ENCODE data around the gene SLCO4A1. TPM values are rescaled to one million over a fixed set of nuclear protein-coding genes. Genes with fewer than 3 reads are reported as not detected.

Gene SLCO4A1
- total and polyA plus RNA-seq, 2 experiments from 2014 or later = 0.15 to 1.0 TPM

GRCh38 chr20:62658593-62659178 lies 16.4 kb downstream of the SLCO4A1 start:
- no peaks in the 10 kb centered on the region for H3K36me3 ChIP-seq
- no peak overlapping the region for H3K27ac ChIP-seq
- H3K4me1 ChIP-seq (ENCODE audit: low read depth) = peaks cover 6% of the 10 kb centered on the region
- no peak for DNase-seq (ENCODE audit: low read depth in 1 of 2, low spot score in 1 of 2)
- H3K9me3 ChIP-seq (ENCODE audit: low read depth) = no peaks in the 10 kb centered on the region
- no peaks in the 10 kb centered on the region for H3K27me3 ChIP-seq
- H3K4me3 ChIP-seq = no peak overlapping the region
- TF ChIP-seq CTCF (IDR thresholded peaks at IDR 0.05; ENCODE audit: low read depth, low read length) = no peak

DNA sequence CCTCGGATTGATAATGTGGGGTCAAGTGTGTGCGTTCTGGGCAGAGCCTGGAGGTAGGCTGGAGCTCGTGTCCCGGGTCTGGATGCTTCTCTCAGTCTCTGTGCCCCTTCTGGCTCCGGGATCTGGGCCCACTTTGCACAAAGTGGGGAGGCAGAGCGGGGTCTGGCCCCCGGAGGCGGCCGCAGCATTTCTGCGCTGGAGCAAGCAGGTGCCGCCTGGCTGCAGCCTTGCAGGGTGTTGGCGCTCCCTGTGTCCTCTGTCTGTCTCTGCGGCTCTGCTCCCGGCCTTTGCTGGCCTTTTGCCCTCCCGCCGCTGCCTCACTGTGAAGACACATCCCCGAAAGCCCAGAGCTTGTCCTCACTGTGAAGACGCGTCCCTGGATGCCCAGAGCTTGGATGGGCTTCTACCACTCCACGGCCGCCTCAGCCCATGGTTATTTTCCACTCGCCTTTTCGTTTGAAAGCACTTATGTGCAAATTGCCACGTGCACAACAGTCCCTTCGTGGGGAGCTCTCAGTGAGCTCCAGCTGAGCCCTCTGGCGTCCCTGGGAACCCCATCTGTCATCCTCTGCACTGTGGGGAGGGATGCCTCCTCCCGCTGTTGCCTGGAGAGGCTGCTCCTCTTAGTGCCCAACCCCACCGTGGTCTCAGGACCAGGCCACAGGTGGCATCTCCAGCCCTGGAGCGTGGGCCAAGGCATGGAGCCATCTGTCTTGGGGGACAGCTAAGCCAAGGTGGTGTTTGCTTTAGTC lies 17.4 kb downstream of the SLCO4A1 start:
- H3K27me3 ChIP-seq = no peaks in the 10 kb centered on the region
- H3K4me1 ChIP-seq (ENCODE audit: low read depth) = peaks cover 6% of the 10 kb centered on the region
- no peak for DNase-seq (ENCODE audit: low read depth in 1 of 2, low spot score in 1 of 2)
- no peak overlapping the region for H3K4me3 ChIP-seq
- no peak for TF ChIP-seq CTCF (IDR thresholded peaks at IDR 0.05; ENCODE audit: low read depth, low read length)
- no peak overlapping the region for H3K27ac ChIP-seq
- H3K36me3 ChIP-seq = no peaks in the 10 kb centered on the region
- H3K9me3 ChIP-seq (ENCODE audit: low read depth) = no peaks in the 10 kb centered on the region

DNA sequence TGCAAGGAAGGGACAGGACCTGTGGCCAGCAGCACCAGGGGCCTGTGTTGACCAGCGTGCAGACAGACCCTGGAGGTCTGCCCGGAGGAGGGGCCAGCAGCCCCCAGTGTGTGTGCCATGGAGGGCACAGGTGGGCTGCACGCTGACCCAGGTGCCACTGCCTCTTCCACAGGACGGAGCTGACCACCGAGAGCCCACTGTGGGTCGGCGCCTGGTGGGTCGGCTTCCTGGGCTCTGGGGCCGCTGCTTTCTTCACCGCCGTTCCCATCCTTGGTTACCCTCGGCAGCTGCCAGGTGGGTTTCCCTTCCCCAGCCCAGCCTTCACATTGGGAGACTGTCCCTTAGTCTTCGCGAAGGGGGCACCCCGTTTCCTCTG lies 17.9 kb downstream of the SLCO4A1 start:
- no peak for TF ChIP-seq CTCF (IDR thresholded peaks at IDR 0.05; ENCODE audit: low read depth, low read length)
- no peaks in the 10 kb centered on the region for H3K9me3 ChIP-seq (ENCODE audit: low read depth)
- no peaks in the 10 kb centered on the region for H3K27me3 ChIP-seq
- no peaks in the 10 kb centered on the region for H3K36me3 ChIP-seq
- H3K27ac ChIP-seq = no peak overlapping the region
- H3K4me1 ChIP-seq (ENCODE audit: low read depth) = peaks cover 6% of the 10 kb centered on the region
- H3K4me3 ChIP-seq = no peak overlapping the region
- no peak for DNase-seq (ENCODE audit: low read depth in 1 of 2, low spot score in 1 of 2)

- Histone ChIP-seq H3K4me1 (ENCODE audit: low read depth) (peaks cover 6% of the 10 kb centered on the region), H3K27me3 (no peaks in the 10 kb centered on the region), H3K9me3 (ENCODE audit: low read depth) (no peaks in the 10 kb centered on the region), H3K4me3 (no peak overlapping the region), H3K27ac (no peak overlapping the region), H3K36me3 (no peaks in the 10 kb centered on the region)
- no peak for DNase-seq (ENCODE audit: low read depth in 1 of 2, low spot score in 1 of 2)
- no peak for TF ChIP-seq CTCF (IDR thresholded peaks at IDR 0.05; ENCODE audit: low read depth, low read length)
These were observed 18.5 kb downstream of the SLCO4A1 start for GRCh38 chr20:62660768-62661167.

- no peak for DNase-seq (ENCODE audit: low read depth in 1 of 2, low spot score in 1 of 2)
These were observed 19.3 kb downstream of the SLCO4A1 start for GRCh38 chr20:62661647-62662046.

More at GRCh38 chr20:62661647-62662046, 19.3 kb downstream of the SLCO4A1 start:
- H3K27me3 ChIP-seq = no peaks in the 10 kb centered on the region
- no peak for TF ChIP-seq CTCF (IDR thresholded peaks at IDR 0.05; ENCODE audit: low read depth, low read length)
- peaks cover 6% of the 10 kb centered on the region for H3K4me1 ChIP-seq (ENCODE audit: low read depth)
- H3K36me3 ChIP-seq = no peaks in the 10 kb centered on the region
- no peak overlapping the region for H3K4me3 ChIP-seq
- no peaks in the 10 kb centered on the region for H3K9me3 ChIP-seq (ENCODE audit: low read depth)
- no peak overlapping the region for H3K27ac ChIP-seq

All from cardiac muscle cell (in vitro differentiated cells and primary cell).